GM19025 (cell line): ENCODE measurements around the gene PHEX.
"Not testable (repeated sequence)": the region's sequence is repeated elsewhere in the genome, so short reads cannot be mapped to it uniquely, and the experiment has no call there.

Source experiments
- ATAC-seq: cut with Tn5 transposase; IDR thresholded peaks from one replicate; pipeline ENCODE4 v1.9.1; 2021; ENCODE audit warnings: mild to moderate bottlenecking, low read depth, moderate library complexity; ENCODE audit not compliant: unreplicated experiment

Gene PHEX

DNA sequence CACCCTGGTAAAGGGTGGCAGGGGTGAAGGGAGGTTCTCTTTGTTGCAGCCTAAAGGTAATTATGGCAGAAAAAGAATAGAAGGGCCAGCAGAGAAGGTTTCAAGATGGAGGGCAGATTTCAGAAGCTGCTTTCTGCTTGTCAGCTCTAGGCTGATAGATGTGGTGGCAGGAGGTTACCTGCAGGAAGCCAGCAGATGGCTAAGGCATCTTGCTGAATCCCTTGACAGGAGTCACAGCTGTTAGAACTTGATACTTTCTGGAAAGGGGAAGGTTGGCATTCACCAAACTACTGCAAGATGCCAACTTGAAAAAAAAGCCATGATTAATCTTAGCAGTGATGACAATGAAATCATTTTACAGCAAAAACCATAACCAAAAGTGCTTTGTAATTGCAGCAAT lies 171.1 kb downstream of the PHEX start:
- ATAC-seq: no peak

DNA sequence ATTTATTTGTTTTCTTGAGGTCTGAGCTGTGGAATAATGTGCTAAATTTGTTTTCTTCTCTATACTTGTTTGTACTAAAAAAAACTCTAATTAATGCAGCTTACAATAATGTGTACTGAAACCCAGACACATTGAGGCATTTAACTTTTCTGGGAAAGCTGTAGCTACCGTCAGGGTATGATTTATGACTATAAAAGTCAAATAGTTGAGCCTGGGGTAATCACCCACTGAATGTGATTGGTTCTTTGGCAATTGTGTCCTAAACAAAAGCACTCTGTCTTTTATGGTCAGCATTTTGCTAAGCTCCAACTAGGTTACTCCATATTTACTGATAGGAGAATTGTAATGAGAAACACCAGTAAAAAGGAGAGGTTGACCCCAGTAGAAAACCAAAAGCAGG lies 174.7 kb downstream of the PHEX start:
- ATAC-seq: no peak

DNA sequence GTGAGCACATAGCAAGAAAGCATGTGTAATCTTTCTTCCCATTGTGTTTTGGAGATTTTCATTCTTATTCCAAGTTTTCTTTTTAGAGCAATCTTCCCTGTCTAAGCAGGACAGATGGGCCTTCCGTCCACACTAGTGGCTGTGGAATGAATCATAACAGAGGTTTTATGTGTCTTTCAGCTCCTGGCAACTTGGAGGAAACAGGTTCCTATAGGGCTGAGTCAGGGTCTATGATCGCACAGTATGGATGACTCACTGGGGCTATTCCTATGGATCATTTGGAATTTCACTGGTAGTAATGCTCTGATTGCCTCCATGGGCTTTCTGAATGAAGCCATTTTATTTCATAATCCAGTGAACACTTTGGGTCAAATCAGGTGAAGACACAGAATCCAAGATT lies 188.8 kb downstream of the PHEX start:
- ATAC-seq: no peak

DNA sequence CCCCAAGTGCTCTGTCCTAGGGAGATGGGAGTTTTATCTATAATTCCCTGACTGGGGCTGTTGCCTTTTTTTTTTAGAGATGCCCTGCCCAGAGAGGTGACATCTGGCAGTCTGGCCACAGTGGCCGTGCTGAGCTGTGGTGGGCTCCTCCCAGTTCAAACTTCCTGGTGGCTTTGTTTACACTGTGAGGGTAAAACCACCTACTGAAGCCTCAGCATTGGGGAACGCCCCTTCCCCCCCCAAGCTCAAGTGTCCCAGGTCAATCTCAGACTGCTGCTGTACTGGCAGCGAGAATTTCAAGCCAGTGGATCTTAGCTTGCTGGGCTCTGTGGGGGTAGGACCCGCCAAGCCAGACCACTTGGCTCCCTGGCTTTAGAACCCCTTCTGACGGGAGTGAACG lies 202.3 kb downstream of the PHEX start:
- no peak for ATAC-seq

DNA sequence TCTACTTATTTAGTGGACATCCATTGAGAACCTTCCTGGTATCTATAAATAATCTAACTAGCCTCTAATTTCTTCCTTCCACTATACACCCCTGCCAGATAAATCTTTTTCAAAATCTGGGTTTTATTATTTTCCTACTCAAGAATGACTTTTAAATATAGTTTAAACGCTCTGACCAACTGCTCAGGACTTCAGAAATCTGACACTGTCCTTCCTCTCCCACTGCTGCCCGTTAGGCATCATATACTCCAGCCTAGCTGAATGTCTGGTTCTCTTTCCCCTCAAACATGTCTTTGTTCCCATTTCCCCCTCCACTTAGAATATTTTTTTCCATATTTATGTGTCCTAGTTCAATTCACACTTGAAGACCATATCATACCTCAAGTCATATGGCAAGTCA lies 205.4 kb downstream of the PHEX start:
- no peak for ATAC-seq

DNA sequence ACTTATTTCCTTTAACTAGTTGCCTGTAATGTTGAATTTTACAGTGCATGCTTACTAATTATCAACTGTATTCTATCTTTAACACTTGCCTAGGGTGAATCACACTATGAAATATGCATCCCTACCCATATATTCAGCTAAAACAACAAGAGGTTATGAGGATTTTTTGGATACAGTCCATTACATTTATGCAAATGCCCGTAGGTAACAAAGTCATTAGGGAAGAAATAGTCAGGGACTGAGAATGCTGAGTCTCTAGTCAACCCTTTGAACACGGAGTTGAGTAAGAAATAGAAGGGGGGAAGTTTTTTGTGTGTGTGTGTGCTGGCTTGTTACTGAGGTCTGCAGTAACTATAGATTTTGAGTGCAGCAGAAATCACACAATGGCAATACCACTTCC lies 214.5 kb downstream of the PHEX start:
- no peak for ATAC-seq

DNA sequence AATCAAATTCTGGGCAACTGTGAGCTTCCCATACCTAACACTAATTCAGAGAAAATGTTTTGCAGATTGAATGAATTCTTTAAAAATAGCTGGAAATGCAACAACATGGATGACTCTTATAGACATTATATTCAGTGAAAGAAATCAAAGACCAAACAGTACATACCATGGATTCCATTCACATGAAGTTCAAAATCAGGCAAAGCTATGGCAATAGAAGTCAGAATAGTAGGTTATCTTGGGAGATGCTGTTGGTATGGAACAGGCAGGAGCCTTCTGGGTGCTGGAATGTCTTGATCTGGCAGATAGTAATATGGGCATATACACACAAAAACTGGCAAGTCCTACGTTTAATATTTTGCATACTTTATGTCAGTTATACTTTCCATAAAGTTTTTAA lies 215.0 kb downstream of the PHEX start:
- ATAC-seq: no peak

DNA sequence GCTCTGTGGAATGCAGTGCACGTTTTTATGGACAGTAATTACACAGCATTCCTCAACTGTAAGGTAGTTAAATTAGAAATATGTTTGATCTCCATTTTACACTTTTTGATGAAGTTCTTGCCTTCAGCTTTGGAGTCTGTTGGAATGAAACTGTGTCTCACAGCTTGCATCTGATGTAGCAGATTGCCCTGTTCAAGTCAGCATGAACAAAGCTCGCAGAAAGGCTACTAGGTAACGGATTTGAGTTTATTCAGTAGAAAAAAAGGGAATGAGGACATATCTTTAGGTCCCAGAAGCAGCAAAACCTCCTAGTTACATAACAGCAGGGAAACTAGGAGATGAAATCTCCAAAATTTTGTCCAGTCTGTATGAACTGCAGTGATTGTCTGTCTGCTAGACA lies 216.3 kb downstream of the PHEX start:
- no peak for ATAC-seq

DNA sequence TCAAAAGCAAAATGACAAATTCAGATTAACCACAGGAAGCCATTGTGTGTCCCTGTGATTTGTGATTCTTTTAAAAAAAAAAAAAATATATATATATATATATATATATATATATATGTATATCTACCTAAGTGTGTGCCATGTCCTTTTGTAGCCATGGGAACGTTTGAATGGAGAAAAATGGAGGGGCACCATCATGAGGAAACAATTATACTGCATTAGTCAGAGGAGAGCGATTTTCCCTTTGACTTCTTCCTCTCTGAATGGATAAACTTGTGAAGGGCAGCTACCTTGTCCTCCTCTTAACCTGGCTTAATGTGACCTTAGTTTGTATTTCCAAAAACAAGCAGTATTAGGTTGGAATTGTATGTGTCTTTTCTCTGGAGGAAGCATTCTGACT lies 217.2 kb downstream of the PHEX start:
- ATAC-seq: no peak

DNA sequence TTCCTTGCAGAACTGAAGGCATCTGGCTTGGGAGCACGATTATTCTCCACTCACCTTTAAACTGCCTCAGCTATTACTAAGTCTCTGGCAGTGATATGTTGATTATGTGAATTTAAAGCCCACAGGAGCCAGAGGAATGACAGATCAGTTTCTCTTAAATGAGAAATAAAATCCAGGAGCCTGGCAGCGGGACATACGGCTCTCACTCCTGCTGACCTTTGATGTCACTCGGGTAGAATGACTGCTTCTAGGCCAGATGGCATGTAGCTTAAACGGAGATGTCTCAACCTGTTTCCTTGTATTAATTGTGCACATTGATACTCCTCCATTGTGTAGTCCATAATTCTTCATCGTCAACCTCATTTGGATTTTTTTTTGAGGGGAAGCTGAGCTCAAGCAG lies 236.6 kb downstream of the PHEX start:
- ATAC-seq: no peak

DNA sequence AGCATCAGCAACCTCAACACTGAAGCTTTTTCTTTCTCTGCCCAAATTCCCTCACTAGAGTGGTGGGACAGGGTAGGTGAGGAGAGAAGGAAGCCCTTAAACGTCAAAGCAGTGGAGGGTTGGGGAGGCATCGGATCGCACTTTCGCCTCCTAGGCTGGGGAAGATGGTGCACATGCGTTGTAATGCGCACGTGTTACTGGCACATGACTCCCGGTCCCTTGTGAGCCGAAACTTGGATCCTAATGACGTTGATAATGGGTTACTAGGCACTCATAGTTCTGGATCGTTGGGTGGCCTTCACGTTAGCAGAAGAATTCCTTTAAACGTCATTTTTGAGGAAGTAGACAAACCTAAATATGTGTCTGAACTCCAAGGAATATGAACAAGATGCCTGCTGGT lies 240.5 kb downstream of the PHEX start, which contains the start of gene CBLL2:
Gene CBLL2 (plus strand): TSS at position 301 of the 400 bp plus-strand sequence. CDS start 79 bp downstream, at position 380.
- ATAC-seq: no peak

DNA sequence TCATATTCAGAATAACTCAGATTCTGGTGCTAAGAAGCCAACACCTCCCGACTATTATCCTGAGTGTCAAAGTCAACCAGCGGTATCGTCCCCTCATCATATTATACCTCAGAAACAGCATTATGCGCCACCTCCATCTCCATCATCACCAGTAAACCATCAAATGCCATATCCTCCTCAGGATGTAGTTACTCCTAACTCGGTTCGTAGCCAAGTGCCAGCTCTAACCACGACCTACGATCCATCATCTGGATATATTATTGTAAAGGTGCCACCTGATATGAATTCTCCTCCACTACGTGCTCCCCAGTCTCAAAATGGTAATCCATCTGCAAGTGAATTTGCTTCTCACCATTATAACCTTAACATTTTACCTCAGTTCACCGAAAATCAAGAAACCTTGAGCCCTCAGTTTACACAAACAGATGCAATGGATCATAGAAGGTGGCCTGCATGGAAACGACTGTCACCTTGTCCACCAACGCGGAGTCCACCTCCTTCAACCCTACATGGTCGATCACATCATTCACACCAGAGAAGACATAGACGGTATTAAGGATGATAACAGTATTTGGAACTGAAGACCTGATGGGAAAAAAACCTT lies 241.7 kb downstream of the PHEX start:
- no peak for ATAC-seq

DNA sequence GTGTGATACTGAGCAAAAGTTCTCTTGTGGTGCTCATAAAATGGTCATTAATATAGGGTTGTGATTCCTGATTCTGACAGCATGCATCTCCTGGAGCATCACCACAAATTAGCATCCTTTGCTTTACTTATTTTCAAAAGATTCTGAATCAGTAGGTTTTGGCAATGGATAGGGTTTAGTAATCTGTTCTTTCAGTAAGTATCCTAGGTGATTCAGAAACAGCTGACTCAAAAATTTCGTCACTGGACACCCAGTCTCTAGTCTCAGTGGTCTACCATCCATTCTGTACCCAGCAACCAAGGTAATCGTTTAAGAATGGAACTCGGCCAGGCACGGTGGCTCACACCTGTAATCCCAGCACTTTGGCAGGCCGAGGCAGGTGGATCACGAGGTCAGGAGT lies 244.7 kb downstream of the PHEX start:
- no peak for ATAC-seq

DNA sequence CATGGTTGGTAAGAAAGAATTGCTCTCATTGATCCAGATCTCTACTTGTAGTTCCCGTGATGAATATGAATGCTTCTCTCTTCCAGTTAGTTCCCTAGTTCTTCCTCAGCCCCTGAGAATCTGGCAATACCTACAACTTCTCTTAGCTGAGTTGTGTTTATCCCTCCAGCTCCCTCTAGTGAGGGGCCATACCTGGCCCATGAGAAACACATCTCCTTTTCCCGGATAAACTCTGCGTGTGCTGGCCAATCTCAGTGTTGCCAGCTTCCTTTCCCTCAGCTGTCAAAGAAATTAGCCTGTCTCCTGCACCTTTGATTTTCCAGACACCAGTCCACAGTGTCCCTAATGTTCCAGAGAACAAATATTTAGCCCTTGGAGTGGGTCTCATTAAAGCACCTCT lies 246.2 kb downstream of the PHEX start:
- ATAC-seq: no peak

DNA sequence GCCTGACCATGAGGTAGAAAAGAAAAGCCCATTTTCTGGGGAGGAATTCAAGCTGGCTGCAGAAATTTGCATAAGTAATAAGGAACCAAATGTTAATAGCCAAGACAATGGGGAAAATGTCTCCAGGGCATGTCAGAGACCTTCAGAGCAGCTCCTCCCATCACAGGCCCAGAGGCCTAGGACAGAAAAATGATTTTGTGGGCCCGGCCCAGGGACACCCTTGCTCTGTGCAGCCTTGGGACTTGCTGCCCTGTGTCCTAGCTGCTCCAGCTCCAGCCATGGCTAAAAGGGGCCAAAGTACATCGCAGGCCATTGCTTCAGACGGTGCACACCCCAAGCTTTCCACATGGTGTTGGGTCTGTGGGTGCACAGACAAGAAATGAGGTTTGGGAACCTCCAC lies 257.1 kb downstream of the PHEX start:
- not testable (repeated sequence) for ATAC-seq

DNA sequence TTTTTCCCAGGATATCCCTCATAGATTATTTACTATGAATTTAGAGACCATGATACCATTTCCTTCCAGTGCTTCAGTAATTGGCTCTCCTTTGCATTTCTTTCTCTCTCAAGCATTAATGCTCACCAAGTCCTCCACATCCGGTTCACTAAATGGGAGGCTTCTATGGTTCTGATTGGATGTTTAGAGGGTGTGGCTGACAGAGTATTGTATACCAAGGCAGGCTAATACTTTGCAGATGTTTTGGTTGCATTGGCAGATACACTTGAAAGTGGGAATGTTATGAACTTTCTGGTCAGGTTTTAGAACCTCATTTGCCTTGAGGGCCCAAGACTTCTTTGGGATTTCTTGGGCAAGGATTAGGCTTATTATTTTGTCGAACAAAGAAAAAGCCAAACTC lies 264.7 kb downstream of the PHEX start:
- no peak for ATAC-seq

DNA sequence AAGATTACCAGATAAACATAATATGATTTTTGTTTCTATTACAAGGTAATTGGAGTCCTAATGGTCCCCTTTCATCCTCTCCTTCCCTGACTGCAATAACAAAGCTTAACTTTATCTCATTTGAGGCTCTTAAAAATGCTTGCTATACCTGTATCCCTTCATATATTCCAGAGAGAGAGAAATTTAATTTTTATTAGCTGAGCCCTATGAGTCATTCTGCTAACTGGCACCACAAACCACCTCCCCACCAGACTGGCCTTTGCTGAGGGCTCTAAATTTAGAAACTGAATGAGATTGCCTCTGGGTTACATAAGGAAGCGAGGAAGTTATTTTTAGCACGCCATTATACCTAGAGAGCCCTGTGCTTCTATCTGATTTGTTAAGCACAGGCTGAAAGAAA lies 268.0 kb downstream of the PHEX start:
- ATAC-seq: no peak
